SK-N-SH treated with all-trans-retinoic acid at 6 μM for 48 hours (cell line): ENCODE data around the gene SLC8A3.

Experiments
- ATAC-seq: fragments of 200-7000 bp; cut with Tn5 transposase; 3 replicates; pipeline ENCODE4 v1.9.1; 2020; ENCODE audit warnings: mild to moderate bottlenecking, moderate library complexity
- ARNTL ChIP-seq: fragments of 450-650 bp; formaldehyde crosslinking; IDR thresholded peaks from 2 replicates; pipeline ENCODE4 v1.5.0; 2020; ENCODE audit warnings: low read depth, mild to moderate bottlenecking, moderate library complexity, borderline replicate concordance
- ESRRG ChIP-seq: fragments of 250-450 bp; sonication (Bioruptor Pico); IDR thresholded peaks from 2 replicates; pipeline ENCODE4 v1.6.1; 2021; ENCODE audit warnings: mild to moderate bottlenecking
- GLIS3 ChIP-seq: fragments of 250-450 bp; sonication (Bioruptor Pico); IDR thresholded peaks from 2 replicates; pipeline ENCODE4 v1.5.0; 2020; ENCODE audit warnings: mild to moderate bottlenecking, moderate library complexity
- ISL1 ChIP-seq: fragments of 250-450 bp; sonication (Bioruptor Pico); IDR thresholded peaks from 2 replicates; pipeline ENCODE4 v2.1.2; 2022; ENCODE audit warnings: mild to moderate bottlenecking, moderate library complexity
- OSR1 ChIP-seq: fragments of 250-450 bp; sonication (Bioruptor Pico); IDR thresholded peaks from 2 replicates; pipeline ENCODE4 v1.8.0; 2022; ENCODE audit warnings: moderate library complexity, mild to moderate bottlenecking, inconsistent platforms
- PPARA ChIP-seq: fragments of 250-450 bp; sonication (Bioruptor Pico); IDR thresholded peaks from 2 replicates; pipeline ENCODE4 v1.5.0; 2020; ENCODE audit warnings: mild to moderate bottlenecking, borderline replicate concordance
- RARB ChIP-seq: fragments of 250-450 bp; sonication (Bioruptor Pico); IDR thresholded peaks from 2 replicates; pipeline ENCODE4 v1.8.0; 2021; ENCODE audit warnings: mild to moderate bottlenecking, moderate library complexity
- SNAI2 ChIP-seq: fragments of 250-450 bp; sonication (Bioruptor Pico); IDR thresholded peaks from 2 replicates; pipeline ENCODE4 v1.5.0; 2020; ENCODE audit warnings: mild to moderate bottlenecking, moderate library complexity
- TCF4 ChIP-seq: fragments of 250-450 bp; sonication (Bioruptor Pico); IDR thresholded peaks from 2 replicates; pipeline ENCODE4 v1.8.0; 2021; ENCODE audit warnings: mild to moderate bottlenecking, moderate library complexity, borderline replicate concordance
- TOX ChIP-seq: fragments of 250-450 bp; sonication (Bioruptor Pico); IDR thresholded peaks from 2 replicates; pipeline ENCODE4 v1.8.0; 2021; ENCODE audit warnings: mild to moderate bottlenecking, moderate library complexity, borderline replicate concordance
- ZC3H10 ChIP-seq: fragments of 250-450 bp; sonication (Bioruptor Pico); IDR thresholded peaks from 2 replicates; pipeline ENCODE4 v1.5.1; 2021; ENCODE audit warnings: mild to moderate bottlenecking, moderate library complexity
- ZFP3 ChIP-seq: fragments of 250-450 bp; sonication (Bioruptor Pico); IDR thresholded peaks from 2 replicates; pipeline ENCODE4 v1.5.0; 2020; ENCODE audit warnings: mild to moderate bottlenecking, moderate library complexity
- ZFP30 ChIP-seq: fragments of 450-650 bp; formaldehyde crosslinking; IDR thresholded peaks from 2 replicates; pipeline ENCODE4 v1.5.0; 2022; ENCODE audit warnings: mild to moderate bottlenecking, moderate library complexity
- ZNF565 ChIP-seq: fragments of 450-650 bp; formaldehyde crosslinking; conservative IDR thresholded peaks from 2 replicates; pipeline ENCODE4 v1.5.0; 2020; ENCODE audit warnings: low read depth, mild to moderate bottlenecking, moderate library complexity
- ZNF8 ChIP-seq: fragments of 450-650 bp; formaldehyde crosslinking; IDR thresholded peaks from 2 replicates; pipeline ENCODE4 v1.5.0; 2020; ENCODE audit warnings: mild to moderate bottlenecking, moderate library complexity
- TF ChIP-seq, protein P1 (sequence below): fragments of 250-450 bp; sonication (Bioruptor Pico); IDR thresholded peaks from 2 replicates; pipeline ENCODE4 v1.5.1; 2021; ENCODE audit warnings: mild to moderate bottlenecking, moderate library complexity
- TF ChIP-seq, protein P2 (sequence below): fragments of 250-450 bp; sonication (Bioruptor Pico); IDR thresholded peaks from 2 replicates; pipeline ENCODE4 v1.8.0; 2020; ENCODE audit warnings: mild to moderate bottlenecking, moderate library complexity, borderline replicate concordance
- TF ChIP-seq, protein P3 (sequence below): fragments of 250-450 bp; sonication (Bioruptor Pico); IDR thresholded peaks from 2 replicates; pipeline ENCODE4 v1.5.0; 2020; ENCODE audit warnings: mild to moderate bottlenecking, moderate library complexity
- TF ChIP-seq, protein P4 (sequence below): fragments of 250-450 bp; sonication (Bioruptor Pico); IDR thresholded peaks from 2 replicates; pipeline ENCODE4 v1.5.1; 2020; ENCODE audit warnings: low read depth, mild to moderate bottlenecking, moderate library complexity

The SLC8A3 gene

DNA sequence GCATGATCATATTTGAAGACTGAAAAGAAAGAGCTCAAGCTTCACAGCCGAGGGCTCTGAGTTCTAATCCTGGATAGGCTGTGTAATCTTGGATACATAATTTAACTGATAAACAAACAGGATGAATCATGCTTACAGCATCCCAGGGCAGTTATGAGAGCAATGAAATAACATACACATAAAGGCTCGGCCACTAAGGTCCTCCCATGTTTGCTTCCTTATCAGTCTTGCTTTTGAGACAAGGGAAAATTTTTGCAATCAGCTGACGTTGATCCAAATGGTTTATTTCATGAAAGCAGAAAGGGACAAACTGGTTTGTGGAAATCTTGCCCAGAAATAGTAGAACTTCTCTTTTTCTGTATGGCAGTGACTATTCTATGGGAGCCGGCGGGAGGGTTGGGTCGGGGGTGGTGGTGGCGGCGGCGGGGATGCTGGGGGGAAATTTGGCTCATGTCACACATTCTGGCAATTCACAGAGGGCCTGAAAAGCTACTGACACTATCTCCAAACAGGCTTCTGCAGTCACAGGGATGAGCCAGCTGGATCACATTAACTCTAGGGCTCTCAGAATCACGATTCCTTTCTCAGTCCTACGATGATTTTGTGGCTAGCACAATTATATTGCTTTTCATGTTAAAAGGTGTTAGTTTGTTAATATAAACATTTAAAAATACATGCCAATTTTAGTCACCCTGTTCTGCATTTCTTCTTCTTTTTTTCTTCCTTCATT is 124.5 kb downstream of the SLC8A3 start:
- TF ChIP-seq ESRRG (CRISPR knock-in tag) (no peak), ZNF8 (no peak), TCF4 (CRISPR knock-in tag) (peak; percentile 62)
- TF ChIP-seq, protein P1, sequence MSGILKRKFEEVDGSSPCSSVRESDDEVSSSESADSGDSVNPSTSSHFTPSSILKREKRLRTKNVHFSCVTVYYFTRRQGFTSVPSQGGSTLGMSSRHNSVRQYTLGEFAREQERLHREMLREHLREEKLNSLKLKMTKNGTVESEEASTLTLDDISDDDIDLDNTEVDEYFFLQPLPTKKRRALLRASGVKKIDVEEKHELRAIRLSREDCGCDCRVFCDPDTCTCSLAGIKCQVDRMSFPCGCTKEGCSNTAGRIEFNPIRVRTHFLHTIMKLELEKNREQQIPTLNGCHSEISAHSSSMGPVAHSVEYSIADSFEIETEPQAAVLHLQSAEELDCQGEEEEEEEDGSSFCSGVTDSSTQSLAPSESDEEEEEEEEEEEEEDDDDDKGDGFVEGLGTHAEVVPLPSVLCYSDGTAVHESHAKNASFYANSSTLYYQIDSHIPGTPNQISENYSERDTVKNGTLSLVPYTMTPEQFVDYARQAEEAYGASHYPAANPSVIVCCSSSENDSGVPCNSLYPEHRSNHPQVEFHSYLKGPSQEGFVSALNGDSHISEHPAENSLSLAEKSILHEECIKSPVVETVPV (CRISPR knock-in tag): no peak
- TF ChIP-seq, protein P2, sequence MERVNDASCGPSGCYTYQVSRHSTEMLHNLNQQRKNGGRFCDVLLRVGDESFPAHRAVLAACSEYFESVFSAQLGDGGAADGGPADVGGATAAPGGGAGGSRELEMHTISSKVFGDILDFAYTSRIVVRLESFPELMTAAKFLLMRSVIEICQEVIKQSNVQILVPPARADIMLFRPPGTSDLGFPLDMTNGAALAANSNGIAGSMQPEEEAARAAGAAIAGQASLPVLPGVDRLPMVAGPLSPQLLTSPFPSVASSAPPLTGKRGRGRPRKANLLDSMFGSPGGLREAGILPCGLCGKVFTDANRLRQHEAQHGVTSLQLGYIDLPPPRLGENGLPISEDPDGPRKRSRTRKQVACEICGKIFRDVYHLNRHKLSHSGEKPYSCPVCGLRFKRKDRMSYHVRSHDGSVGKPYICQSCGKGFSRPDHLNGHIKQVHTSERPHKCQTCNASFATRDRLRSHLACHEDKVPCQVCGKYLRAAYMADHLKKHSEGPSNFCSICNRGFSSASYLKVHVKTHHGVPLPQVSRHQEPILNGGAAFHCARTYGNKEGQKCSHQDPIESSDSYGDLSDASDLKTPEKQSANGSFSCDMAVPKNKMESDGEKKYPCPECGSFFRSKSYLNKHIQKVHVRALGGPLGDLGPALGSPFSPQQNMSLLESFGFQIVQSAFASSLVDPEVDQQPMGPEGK (CRISPR knock-in tag): no peak
- no peak; the same call in 2 of the 3 replicates for ATAC-seq

DNA sequence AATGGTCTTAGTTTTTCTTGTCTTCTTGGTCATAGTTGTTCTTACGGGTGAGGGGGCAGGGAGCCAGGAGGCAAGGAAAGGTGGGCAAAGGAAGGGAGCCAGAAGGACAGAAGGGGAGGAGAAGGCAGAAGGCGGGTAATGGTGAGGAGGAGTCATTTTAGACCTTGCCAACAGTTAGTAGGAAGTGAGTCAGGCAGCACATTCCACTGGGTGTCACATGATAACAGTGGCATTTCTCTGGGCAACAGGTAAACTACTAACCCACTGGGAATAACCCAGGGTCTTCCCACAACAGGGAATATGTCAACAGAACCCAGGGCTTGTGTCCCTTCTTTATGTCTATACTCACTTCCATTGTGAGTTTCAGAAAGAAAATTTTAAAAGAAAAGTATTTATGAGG is 127.6 kb downstream of the SLC8A3 start:
- no peak for TF ChIP-seq OSR1 (CRISPR knock-in tag)
- no peak for TF ChIP-seq ISL1
- TF ChIP-seq GLIS3: no peak
- TF ChIP-seq, protein P2 (CRISPR knock-in tag): no peak
- TF ChIP-seq ZFP3: no peak
- TF ChIP-seq ZNF565 (CRISPR knock-in tag): no peak
- TF ChIP-seq, protein P3, sequence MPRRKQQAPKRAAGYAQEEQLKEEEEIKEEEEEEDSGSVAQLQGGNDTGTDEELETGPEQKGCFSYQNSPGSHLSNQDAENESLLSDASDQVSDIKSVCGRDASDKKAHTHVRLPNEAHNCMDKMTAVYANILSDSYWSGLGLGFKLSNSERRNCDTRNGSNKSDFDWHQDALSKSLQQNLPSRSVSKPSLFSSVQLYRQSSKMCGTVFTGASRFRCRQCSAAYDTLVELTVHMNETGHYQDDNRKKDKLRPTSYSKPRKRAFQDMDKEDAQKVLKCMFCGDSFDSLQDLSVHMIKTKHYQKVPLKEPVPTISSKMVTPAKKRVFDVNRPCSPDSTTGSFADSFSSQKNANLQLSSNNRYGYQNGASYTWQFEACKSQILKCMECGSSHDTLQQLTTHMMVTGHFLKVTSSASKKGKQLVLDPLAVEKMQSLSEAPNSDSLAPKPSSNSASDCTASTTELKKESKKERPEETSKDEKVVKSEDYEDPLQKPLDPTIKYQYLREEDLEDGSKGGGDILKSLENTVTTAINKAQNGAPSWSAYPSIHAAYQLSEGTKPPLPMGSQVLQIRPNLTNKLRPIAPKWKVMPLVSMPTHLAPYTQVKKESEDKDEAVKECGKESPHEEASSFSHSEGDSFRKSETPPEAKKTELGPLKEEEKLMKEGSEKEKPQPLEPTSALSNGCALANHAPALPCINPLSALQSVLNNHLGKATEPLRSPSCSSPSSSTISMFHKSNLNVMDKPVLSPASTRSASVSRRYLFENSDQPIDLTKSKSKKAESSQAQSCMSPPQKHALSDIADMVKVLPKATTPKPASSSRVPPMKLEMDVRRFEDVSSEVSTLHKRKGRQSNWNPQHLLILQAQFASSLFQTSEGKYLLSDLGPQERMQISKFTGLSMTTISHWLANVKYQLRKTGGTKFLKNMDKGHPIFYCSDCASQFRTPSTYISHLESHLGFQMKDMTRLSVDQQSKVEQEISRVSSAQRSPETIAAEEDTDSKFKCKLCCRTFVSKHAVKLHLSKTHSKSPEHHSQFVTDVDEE: no peak
- no peak for ATAC-seq

DNA sequence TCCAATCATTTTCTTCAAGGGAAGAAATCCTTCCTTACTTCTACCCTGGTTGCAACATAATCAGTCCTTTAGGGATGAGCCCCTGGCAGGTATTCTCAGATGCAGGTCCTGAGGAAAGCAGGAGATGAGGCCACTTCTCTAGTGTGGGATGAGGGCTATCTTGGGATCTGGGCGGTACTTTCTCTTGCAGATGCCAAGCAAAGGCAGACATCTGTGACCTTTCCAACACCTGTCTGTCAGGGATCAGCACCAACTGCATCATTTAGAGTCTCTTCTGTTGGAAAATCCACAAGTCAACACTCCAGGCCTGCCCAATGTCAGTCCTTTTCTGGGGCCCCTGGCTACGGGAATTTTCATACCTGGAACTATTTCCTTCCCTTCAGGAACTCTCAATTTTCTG is 129.2 kb downstream of the SLC8A3 start:
- no peak for ATAC-seq
- TF ChIP-seq, protein P4, sequence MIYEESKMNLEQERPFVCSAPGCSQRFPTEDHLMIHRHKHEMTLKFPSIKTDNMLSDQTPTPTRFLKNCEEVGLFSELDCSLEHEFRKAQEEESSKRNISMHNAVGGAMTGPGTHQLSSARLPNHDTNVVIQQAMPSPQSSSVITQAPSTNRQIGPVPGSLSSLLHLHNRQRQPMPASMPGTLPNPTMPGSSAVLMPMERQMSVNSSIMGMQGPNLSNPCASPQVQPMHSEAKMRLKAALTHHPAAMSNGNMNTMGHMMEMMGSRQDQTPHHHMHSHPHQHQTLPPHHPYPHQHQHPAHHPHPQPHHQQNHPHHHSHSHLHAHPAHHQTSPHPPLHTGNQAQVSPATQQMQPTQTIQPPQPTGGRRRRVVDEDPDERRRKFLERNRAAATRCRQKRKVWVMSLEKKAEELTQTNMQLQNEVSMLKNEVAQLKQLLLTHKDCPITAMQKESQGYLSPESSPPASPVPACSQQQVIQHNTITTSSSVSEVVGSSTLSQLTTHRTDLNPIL (CRISPR knock-in tag): no peak

DNA sequence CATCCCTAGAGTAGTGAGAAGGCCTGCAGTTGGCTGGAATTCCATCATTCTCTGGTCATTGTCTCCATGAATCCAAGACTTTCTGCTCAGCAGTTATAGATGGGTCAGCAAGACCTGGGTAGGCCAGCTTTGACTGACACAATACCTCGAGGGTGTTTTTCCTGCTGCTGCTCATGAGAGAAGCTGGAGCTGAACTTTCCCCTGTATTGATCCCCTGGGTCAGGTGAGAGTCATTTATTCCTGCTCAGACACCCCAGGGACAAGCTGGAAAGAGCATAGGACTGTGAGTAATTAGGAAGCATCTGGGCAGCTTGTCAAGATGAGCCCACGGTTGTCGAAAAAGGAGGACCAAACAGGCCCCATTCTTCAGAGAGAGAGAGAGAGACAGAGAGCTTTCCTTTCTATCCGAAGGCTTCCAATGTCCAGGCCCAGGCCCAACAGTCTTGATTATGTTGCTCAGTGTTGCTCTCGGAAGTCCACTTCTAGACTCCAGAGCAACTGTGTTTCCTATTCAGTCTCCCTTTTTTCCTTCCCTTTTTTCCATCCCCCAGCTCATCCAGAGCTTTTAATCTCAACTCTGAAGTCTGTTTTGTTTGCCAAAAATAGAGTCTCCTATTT is 131.1 kb downstream of the SLC8A3 start:
- TF ChIP-seq ZFP30 (CRISPR knock-in tag) (no peak), PPARA (CRISPR knock-in tag) (no peak), RARB (CRISPR knock-in tag) (no peak), TCF4 (CRISPR knock-in tag) (no peak), TOX (CRISPR knock-in tag) (no peak), ARNTL (no peak), SNAI2 (CRISPR knock-in tag) (no peak), ZC3H10 (CRISPR knock-in tag) (no peak)
- TF ChIP-seq, protein P3: no peak
- TF ChIP-seq, protein P1 (CRISPR knock-in tag): no peak
- ATAC-seq: no peak
